ENCODE data around the gene RFLNA.

DNA sequence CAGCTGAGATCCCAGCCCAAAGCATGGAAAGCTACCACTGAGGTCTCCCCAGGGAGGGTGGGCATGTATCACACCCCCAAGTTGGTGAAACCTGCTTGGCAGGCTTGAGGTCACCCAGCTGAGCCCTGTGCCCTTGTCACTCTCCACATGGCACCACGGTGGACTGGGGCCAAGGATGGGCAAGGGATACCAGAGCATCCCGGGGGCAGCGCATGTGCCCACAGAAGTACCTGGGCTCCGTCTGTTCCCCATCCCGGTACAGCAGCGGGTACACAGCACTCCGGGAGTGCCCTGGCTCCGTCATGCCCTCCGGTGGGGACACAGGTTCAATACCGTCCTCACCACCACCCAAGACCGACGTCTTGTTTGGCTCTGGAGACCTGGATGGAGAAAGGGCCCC is 38.0 kb downstream of the RFLNA start:
- TF ChIP-seq POLR2A (IDR thresholded peaks at IDR 0.05) = no peak
- TF ChIP-seq, protein P1, sequence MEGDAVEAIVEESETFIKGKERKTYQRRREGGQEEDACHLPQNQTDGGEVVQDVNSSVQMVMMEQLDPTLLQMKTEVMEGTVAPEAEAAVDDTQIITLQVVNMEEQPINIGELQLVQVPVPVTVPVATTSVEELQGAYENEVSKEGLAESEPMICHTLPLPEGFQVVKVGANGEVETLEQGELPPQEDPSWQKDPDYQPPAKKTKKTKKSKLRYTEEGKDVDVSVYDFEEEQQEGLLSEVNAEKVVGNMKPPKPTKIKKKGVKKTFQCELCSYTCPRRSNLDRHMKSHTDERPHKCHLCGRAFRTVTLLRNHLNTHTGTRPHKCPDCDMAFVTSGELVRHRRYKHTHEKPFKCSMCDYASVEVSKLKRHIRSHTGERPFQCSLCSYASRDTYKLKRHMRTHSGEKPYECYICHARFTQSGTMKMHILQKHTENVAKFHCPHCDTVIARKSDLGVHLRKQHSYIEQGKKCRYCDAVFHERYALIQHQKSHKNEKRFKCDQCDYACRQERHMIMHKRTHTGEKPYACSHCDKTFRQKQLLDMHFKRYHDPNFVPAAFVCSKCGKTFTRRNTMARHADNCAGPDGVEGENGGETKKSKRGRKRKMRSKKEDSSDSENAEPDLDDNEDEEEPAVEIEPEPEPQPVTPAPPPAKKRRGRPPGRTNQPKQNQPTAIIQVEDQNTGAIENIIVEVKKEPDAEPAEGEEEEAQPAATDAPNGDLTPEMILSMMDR (IDR thresholded peaks at IDR 0.05) = no peak
